Suppressor macrophage treated with lipopolysaccharide for 1 hour (primary cell): ENCODE measurements around the gene MPZL3.

Experiments used
- DNase-seq, 3 donors: peaks; one replicate each; pipeline ENCODE4 v3.0.0-alpha.2; 2020 to 2022

The MPZL3 gene

DNA sequence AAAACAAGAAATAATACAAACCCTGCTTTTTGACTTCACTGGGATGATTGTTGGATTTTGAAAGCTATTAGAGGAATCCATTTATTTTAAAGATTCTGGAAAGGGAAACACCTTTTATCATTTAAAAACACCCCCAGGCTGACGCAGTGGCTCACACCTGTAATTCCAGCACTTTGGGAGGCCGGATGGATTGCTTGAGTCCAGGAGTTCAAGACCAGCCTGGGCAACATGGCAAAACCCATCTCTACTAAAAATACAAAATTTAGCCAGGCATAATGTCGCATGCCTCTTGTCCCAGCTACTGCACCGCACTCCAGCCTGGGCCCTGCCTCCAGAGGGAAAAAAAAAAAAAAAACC lies 75.4 kb downstream of the MPZL3 start:
- DNase-seq: no peak
